IPS-18c (cell line): ENCODE results near the gene KCNMA1.

Source experiments
- H3K4me3 ChIP-seq: 2 replicates; pipeline ENCODE4 v1.7.0; 2013; ENCODE audit warnings: low read depth, mild to moderate bottlenecking, low read length, moderate library complexity; ENCODE audit not compliant: insufficient read depth
- H3K9me3 ChIP-seq: one replicate; pipeline ENCODE4 v1.6.1; 2013; ENCODE audit warnings: mild to moderate bottlenecking, low read length, moderate library complexity; ENCODE audit not compliant: control insufficient read depth, insufficient read depth

KCNMA1 gene

DNA sequence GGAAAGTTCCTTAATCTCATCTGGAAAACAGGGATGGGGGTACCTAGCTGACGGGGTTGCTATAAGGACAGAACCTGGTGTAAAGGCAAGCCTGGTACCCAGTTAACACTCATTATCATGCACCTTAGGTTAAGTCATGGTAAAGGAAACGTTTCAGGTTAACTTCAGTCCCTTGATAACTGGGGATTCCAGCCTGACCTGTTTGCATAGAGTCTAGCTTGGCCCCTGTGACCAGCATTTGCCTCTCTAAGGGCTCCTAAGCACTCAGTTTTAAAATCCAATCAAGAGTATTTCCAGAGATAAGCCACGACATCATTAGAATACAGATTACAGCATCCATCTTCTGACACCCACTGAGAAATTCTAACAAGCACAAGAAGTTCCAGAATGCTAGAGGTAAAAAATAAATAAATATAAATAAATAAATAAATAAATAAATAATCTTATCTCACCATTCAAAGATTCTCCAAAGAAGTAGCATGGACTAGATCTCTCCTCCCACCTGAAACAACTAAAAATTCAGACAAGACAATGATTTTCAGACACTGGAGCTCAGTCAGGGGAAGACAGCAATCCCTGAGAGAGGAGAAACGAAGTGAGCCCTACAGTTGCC, 184.6 kb downstream of the KCNMA1 start:
- H3K9me3 ChIP-seq: no peaks in the 10 kb centered on the region
- no peak overlapping the region for H3K4me3 ChIP-seq

DNA sequence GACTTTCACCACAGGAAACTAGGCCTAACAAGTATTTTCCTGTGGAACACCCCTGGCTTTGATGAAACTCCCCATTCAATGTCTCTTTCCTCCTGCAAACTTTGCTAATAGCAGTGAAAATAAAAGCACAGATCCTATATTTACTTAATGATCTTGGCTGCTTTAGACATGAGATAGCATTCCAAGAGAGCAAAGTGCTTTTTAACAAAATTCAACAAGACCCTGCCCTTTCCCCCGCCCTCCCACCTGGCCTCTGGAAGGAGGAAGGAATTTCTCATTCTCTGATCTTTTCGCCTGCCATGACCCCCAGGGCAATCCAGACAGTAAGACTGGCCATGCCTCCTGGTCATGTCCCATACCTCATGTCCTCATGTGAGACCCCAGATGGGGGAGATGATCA, 185.7 kb downstream of the KCNMA1 start:
- H3K4me3 ChIP-seq: no peak overlapping the region
- H3K9me3 ChIP-seq: no peaks in the 10 kb centered on the region

DNA sequence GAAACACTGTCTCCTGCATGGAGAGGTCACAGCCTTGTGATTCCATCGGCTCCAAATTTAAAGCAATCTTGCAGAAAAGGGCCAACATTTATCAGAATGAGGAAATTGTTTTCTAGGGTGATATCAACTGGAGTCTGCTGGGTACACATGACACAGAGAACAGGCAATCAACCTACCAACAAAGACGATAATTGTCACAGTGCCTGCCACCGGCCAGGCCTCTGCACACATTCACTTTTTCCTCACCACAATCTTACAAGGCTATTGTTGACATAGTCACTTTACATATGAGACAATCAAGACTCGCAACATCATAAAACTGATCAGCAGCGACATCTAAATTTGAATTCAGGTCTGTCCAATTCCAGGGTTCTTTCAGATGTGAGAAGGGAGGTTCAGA, 189.4 kb downstream of the KCNMA1 start:
- Histone ChIP-seq H3K4me3 (no peak overlapping the region), H3K9me3 (no peaks in the 10 kb centered on the region)

DNA sequence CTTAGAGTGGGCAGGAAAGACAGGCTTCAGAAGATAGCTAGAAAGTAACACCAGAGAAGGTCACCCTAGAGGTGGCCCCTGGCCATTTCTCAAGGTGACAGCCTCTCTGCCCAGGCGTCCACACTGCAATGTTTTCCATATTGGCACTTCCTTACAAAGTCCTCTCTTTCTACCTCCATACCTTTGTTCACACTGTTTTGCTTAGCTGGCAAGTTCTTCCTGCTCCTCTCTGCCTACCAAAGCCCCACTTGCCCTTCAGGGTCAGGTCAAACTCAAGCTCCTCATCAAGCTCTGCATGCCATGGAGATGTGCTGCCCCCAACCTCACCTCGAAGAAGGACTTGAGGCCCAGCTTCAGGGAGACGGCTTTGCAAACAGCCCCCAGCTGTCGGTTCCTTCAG, 190.9 kb downstream of the KCNMA1 start:
- no peak overlapping the region for H3K4me3 ChIP-seq
- peaks cover 2% of the 10 kb centered on the region for H3K9me3 ChIP-seq

DNA sequence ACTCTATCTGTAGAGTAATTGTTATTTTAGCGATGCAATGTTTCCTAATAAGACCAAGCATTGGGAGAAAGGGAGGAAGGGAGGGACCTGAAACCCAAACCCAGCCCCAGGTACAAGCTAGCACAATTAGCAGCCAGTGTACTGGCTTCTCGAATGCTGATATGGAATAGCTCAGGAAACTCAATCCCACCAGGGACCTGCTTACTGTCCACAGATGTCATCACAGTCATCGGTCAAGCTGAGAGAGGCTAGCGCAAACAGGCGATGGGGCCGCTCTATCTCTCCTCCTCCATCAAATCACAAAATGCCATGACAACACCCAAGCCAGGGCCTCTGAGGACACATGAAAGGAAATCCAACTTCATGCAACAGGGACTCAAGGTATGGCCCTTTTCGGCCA, 192.1 kb downstream of the KCNMA1 start:
- H3K4me3 ChIP-seq: no peak overlapping the region
- peaks cover 2% of the 10 kb centered on the region for H3K9me3 ChIP-seq

DNA sequence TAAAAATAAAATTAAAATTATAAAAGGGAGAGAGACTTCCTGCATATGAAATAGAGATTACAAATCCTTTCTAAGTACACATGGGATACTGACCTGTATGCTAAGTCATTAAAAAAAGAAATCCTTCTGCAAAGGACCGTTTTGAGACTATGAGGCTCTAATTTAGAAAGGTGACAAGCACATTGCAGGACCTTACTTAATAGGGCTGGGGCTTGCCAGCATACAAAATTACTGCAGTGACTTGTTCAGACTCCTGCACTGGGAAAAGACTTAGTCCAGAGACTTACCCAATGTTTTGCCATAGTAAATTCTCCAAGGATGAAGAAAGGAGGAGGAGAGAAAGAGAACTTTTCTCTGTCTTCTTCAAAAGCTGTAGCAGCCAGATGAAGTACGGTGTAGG, 193.6 kb downstream of the KCNMA1 start:
- peaks cover 2% of the 10 kb centered on the region for H3K9me3 ChIP-seq
- no peak overlapping the region for H3K4me3 ChIP-seq

DNA sequence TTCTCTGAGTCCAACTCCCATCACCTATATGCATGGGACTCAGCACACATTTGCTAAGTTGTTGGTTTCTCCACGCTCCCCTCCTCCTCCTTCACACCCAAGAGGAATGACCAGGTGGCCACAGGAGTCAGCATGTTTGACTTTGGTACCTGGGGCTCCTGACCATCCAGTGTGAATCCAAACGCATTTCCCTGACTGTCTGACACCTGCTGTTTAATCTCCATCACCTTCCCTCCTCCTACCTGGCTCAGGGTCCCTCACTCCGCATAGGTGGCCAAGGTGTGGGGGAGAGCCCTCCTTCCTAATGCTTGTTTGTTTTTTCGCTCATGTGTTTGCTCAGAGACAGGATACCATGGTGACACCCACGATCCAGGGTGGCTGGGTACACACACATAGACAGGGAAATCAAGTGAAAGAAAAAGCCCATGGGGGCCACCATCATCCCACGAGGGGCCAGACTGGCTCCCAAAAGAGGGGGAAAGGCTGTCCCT, 194.9 kb downstream of the KCNMA1 start:
- Histone ChIP-seq H3K9me3 (peaks cover 2% of the 10 kb centered on the region), H3K4me3 (no peak overlapping the region)

DNA sequence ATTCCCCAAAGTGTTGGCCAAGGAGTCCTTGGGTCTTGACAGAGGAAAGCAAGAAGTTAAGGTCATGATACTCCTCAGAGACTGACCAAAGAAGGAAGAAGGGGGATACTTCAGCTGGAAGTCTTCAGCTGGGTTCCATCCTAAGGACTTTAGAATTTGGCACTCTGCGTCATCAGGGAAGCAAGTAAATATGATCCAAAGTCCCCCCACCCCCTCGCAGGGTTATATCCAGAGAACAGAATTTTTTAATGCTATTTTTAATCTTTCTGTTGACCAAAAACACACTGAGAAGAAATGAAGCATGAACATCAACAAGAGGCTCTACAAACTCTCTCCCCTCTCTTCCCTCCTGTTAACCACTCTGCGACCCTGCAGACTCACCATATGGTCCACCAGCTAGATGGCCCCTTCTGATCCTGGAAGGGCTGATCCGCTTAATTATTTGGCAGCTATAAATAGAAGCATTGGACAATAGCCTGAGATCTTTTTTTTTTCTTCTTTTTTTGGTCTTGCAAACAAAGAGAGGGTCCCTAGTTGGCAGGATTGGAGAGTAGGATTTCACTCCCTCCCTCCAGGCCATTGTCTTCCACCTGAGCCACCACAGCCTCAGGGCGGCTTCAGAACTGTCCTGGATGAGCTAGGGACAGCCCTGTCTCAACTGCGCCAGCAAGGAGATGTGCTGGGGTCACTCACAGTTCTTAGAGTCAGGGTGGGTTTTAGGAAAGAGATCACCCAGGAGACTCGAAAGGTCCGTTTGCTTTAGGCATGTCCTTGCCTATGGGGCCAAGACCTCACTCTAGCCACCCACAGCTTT, 196.0 kb downstream of the KCNMA1 start:
- H3K9me3 ChIP-seq: peaks cover 2% of the 10 kb centered on the region

DNA sequence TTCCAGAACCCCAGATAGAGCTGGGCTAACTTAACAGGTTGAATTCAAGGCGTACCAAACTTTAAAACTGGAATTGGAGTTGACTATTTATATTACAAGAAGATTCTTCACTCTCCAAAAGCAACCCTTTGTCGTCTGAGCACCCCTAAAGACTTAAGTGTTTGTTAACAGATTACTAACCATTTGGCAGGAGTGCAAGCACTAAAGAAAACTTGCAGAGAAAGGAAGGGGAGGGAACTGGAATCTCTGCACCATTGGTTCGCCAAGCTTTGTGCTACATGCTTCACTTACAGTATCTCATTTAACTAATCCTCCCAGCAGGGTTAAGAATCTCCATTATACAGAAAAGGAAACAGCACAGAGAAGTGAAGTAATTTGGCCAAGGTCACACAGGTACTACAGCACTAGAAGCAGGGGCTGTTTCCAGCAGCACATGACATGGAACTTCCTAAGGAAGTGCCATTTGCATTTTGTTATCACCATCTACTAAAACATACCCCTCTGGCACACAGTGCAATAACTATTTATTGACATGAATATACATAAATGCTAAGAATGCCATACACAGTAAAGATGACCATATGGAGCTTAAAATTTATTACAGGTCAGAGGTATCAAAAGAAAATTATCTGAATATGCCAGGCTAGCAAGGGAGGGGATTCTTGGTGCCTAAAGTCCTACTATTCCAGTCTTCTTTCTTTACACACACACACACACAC, 201.2 kb downstream of the KCNMA1 start:
- no peaks in the 10 kb centered on the region for H3K9me3 ChIP-seq
- H3K4me3 ChIP-seq: no peak overlapping the region

More for the DNA sequence above, 196.0 kb downstream of the KCNMA1 start:
- H3K4me3 ChIP-seq: no peak overlapping the region

DNA sequence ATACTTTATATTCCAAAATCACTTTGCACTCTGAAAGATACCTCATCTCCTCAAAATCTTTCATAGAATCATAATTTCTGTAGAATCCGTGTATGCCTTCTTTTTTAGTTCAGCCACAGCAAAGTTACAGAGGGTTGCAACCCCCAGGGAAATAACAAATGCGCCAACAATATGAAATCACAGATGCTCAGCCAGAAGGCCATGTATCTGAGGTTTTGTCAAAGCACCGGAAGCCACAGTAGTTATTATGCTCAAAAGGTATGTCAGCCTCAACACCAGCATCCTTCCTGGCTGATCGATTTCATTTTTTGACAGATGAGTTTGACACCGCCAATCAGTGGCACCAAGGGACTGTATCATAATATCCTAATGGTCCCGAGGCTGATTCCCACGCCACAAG, 204.1 kb downstream of the KCNMA1 start:
- H3K9me3 ChIP-seq: no peaks in the 10 kb centered on the region
- H3K4me3 ChIP-seq: no peak overlapping the region

DNA sequence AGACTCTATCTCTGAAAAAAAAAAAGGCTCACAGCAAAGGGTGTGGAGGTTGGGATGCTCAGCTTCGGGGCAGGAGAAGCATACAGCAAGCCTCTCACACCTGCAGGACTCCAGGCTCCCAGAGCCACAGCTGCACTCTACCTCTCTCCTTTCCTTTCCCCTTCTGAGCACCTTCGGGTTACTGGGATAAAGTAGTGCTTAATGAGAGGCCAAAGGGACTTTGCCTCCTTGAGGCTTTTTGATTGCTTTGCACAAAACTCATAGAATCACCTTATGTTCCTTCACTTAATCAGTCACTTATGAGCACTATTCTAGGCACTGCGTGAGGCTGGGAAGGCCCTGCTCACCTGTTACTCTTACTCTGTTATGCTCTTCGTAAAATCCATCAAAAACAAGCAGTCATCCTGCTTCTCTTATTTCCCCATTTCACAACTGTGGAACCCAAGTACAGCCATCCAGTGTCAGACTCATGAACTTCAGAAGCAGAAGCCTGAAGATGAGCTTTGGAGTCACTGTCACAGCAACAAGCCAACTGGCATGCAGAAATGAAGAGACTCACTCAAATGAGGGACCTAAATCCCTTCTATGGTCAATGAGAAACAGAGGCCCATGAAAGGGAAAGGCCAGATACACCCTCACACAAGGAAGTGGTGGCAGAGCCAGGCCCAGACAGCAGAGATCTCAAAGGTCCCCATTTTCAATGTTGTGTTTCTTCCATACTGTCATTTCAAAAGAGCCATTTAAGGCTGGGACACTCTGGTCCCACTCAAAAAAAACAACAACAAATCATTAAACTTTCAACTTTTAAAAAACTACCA, 205.4 kb downstream of the KCNMA1 start:
- no peak overlapping the region for H3K4me3 ChIP-seq
- H3K9me3 ChIP-seq: no peaks in the 10 kb centered on the region

DNA sequence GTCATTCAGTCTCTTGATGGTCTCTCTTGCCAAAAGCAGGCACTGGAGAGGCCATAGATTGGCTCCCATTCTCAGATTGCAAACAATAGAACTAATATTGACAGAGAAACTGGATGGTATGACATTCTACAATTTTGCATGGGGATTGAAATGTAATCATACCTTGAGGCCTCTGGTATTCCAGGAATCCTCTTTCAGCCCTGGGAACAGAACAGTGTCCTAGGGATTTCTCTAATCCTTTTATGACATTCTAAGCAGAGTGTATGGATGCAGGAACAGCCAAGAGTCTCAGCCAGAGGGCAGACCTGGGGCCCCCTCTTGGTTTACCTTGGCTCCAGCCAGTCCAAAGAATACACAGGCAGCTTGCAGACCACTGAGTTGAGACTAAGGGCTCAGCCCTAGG, 206.4 kb downstream of the KCNMA1 start:
- Histone ChIP-seq H3K4me3 (no peak overlapping the region; the same call in 1 of the 2 replicates), H3K9me3 (no peaks in the 10 kb centered on the region)

DNA sequence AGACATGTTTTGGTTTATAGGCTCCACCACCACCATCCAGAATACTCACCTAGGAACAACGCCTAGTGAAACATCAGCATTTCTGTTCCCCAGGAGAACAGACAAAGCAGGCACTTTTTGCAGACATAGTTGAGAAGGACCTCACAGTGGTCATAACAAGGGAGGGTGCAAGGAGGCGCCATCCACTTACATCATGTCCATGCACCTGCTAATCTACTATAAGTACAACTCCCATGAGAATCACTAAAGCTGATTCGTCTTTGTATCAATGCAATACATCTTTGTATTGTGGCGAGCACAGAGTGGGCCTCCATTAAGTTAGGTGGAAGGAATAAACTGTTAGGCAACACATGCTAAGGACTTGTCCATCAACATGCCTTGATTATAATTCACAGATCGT, 207.1 kb downstream of the KCNMA1 start:
- H3K9me3 ChIP-seq: no peaks in the 10 kb centered on the region
- H3K4me3 ChIP-seq: no peak overlapping the region

DNA sequence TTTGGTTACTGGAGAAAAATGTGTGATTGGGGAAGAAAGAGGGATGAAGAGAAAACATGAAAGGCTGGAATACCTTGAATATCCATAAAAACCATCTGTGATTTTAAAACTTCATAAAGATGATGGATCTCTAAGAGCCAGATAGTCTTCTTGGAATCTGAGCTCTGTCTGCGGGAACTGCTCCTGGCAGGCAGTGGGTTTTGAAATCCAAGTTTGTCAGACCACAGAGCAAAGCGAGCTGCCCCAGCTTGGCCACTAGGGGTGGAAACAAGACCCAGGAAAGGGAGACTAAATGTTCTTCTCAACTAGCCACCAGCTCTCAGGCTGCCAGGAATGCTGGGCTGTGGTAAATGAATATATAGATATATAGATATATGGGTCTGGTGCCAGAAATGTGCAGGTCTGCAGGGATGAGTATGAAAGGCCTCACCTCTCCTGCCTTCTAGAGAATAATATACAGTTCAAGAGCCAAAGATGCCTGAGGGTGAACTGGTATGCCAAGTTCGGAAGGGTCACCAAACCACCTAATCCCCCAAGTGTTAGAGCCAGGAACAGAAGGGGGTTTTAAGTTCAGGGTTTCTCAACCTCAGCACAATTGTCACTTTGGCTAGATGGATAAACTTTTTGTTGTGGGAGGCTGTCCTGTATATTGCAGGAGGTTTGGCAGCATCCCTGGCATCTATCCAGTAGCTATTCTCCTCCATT, 208.8 kb downstream of the KCNMA1 start:
- H3K9me3 ChIP-seq: no peaks in the 10 kb centered on the region
- no peak overlapping the region for H3K4me3 ChIP-seq

DNA sequence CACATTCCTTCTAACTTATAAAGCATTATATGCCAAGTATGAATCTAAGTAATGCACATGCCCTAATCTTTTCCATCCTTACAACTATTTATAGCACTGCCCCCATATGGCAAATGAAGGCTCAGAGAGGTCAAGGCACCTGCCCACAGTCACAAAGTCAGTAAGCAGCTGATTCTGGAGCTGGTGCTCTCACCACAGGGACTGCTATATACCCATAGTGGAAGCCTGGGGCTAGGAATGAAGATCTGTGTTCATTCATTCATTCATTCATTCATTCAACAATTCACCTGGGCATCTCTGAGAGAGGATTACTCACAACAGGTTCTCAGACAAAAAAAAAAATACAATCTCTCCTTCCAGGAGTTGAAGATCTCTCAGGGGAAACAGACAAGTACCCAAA, 213.4 kb downstream of the KCNMA1 start:
- Histone ChIP-seq H3K4me3 (no peak overlapping the region), H3K9me3 (no peaks in the 10 kb centered on the region)

DNA sequence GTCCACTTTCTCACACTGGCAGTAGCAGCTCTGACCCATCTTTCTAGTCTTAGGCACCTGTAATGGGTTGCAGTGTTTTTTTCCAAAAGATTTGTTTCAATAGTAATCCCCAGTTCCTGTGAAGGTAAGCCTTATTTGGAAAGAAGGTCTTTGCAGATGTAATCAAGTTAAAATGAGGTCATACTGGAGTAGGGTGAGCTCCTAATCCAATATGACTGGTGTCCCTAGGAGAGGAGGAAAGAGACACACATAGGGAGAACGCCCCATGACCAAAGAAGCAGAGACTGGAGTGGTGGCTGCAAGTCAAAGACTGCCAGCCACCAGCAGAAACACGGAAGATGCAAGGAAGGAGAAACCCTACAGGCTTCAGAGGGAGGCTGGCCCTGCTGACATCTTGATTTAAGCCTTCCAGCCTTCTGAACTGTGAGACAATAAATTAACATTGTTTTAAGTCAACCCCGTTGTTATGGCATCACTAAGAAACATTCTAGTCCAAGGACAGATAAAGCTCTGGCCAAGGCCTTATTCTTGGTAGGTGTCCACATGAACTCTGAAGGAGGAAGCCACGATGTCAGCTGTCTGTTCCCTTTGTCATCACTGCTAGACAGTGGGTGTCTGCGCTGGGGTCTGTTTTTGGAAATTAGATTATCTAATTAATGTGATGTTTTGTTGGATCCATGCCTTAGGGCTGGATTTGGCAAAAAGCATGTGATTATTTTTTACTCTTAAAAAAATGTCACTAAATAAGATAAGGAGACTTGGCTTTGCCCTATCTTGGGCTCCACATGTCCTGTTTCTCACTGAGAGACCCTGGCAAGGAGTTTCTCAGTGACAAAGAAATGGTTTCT, 214.9 kb downstream of the KCNMA1 start:
- H3K4me3 ChIP-seq: no peak overlapping the region
- H3K9me3 ChIP-seq: no peaks in the 10 kb centered on the region
